ENCODE results near the gene ADAP1.

DNA sequence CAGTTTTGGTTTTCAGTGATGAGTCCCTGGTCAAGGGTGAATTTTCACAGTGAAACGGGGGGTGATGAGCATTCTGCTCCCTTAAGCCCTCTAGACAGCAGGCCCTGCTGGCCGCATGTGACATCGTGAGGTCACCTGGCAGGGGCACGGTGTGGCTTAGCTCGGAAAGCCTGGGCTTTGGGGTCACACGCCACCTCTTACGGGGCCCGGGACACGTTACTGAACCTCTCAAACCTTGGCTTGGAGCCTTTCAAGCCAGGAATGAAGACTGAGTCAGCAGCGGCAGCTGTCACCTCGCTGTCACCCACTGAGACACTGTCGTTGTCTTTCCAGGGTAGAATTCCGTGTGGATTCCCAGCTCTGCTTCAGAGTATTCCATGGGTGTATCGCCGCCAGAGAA is 74.0 kb downstream of the ADAP1 start:
- TF ChIP-seq, protein P1, sequence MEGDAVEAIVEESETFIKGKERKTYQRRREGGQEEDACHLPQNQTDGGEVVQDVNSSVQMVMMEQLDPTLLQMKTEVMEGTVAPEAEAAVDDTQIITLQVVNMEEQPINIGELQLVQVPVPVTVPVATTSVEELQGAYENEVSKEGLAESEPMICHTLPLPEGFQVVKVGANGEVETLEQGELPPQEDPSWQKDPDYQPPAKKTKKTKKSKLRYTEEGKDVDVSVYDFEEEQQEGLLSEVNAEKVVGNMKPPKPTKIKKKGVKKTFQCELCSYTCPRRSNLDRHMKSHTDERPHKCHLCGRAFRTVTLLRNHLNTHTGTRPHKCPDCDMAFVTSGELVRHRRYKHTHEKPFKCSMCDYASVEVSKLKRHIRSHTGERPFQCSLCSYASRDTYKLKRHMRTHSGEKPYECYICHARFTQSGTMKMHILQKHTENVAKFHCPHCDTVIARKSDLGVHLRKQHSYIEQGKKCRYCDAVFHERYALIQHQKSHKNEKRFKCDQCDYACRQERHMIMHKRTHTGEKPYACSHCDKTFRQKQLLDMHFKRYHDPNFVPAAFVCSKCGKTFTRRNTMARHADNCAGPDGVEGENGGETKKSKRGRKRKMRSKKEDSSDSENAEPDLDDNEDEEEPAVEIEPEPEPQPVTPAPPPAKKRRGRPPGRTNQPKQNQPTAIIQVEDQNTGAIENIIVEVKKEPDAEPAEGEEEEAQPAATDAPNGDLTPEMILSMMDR (IDR thresholded peaks at IDR 0.05), result no peak
- TF ChIP-seq POLR2A (IDR thresholded peaks at IDR 0.05), result no peak
- TF ChIP-seq EP300 (IDR thresholded peaks at IDR 0.05), result no peak

Data from gastroesophageal sphincter (tissue), 3 donors.